ENCODE data around the gene FOXK1.
A peak's percentile ranks its signal among the peaks of the same experiment; 100 is the strongest.

FOXK1 gene

GRCh38 chr7:4714161-4714700 is 32.1 kb downstream of the FOXK1 start:
- Histone ChIP-seq H3K27ac (replicated peaks) (peak overlapping the region; percentile 77), H3K4me3 (replicated peaks; ENCODE audit: insufficient read depth, low read length) (peak overlapping the region; percentile 30; the same call in 1 of the 2 replicates), H3K27me3 (ENCODE audit: insufficient read depth, poor library complexity, severe bottlenecking) (no peaks in the 10 kb centered on the region)
- TF ChIP-seq SPI1 (IDR thresholded peaks at IDR 0.05; ENCODE audit: borderline replicate concordance, low read depth) (no peak), CTCF (IDR thresholded peaks at IDR 0.05; ENCODE audit: insufficient read depth, low read length) (no peak), GABPA (IDR thresholded peaks at IDR 0.05; ENCODE audit: low read depth) (no peak), REST (IDR thresholded peaks at IDR 0.05; ENCODE audit: insufficient replicate concordance, low read depth) (no peak), POLR2AphosphoS5 (IDR thresholded peaks at IDR 0.05; ENCODE audit: low read depth) (no peak)
- no peak for DNase-seq (ENCODE audit: low read depth in 1 of 2, low spot score in 1 of 2)

- Histone ChIP-seq H3K4me3 (replicated peaks; ENCODE audit: insufficient read depth, low read length) (peak overlapping the region; percentile 30), H3K27ac (replicated peaks) (peak overlapping the region; percentile 77), H3K27me3 (ENCODE audit: insufficient read depth, poor library complexity, severe bottlenecking) (no peaks in the 10 kb centered on the region)
- peak in 1 of 2 experiments; percentile 53 for DNase-seq (ENCODE audit: low read depth in 1 of 2, low spot score in 1 of 2)
- TF ChIP-seq REST (IDR thresholded peaks at IDR 0.05; ENCODE audit: insufficient replicate concordance, low read depth) (no peak), POLR2AphosphoS5 (IDR thresholded peaks at IDR 0.05; ENCODE audit: low read depth) (no peak), GABPA (IDR thresholded peaks at IDR 0.05; ENCODE audit: low read depth) (no peak), CTCF (IDR thresholded peaks at IDR 0.05; ENCODE audit: insufficient read depth, low read length) (no peak), SPI1 (IDR thresholded peaks at IDR 0.05; ENCODE audit: borderline replicate concordance, low read depth) (peak; percentile 3; the same call in 1 of the 2 replicates)
Measured at GRCh38 chr7:4714767-4715409, 32.8 kb downstream of the FOXK1 start.

- H3K27me3 ChIP-seq (ENCODE audit: insufficient read depth, poor library complexity, severe bottlenecking), result no peaks in the 10 kb centered on the region
- H3K4me3 ChIP-seq (replicated peaks; ENCODE audit: insufficient read depth, low read length), result peak overlapping the region; percentile 30
- peak overlapping the region; percentile 77 for H3K27ac ChIP-seq (replicated peaks)
- peak; percentile 93 for DNase-seq (ENCODE audit: low read depth in 1 of 2, low spot score in 1 of 2)
- TF ChIP-seq REST (IDR thresholded peaks at IDR 0.05; ENCODE audit: insufficient replicate concordance, low read depth) (no peak), POLR2AphosphoS5 (IDR thresholded peaks at IDR 0.05; ENCODE audit: low read depth) (peak; percentile 56; the same call in 1 of the 2 replicates), GABPA (IDR thresholded peaks at IDR 0.05; ENCODE audit: low read depth) (0 out of 2 replicates have a peak, but pooled peaks have one; percentile 28), CTCF (IDR thresholded peaks at IDR 0.05; ENCODE audit: insufficient read depth, low read length) (no peak), SPI1 (IDR thresholded peaks at IDR 0.05; ENCODE audit: borderline replicate concordance, low read depth) (peak; percentile 65; the same call in 1 of the 2 replicates)
Measured at GRCh38 chr7:4715410-4715776, 33.3 kb downstream of the FOXK1 start.
